H1 (cell line): ENCODE data around the gene ADGRV1.

Experiments used
- BCL11A ChIP-seq, 2 experiments: IDR thresholded peaks; one replicate each; pipeline ENCODE4 v1.6.1; 2011; ENCODE audit warnings: low read depth in 2 of 2, low read length in 2 of 2, mild to moderate bottlenecking in 2 of 2
- EP300 ChIP-seq, 2 experiments: IDR thresholded peaks; 1 replicate in 1 of 2; 2 replicates in 1 of 2; pipeline ENCODE4 v1.6.1; 2011 to 2012; ENCODE audit warnings: low read depth in 2 of 2, low read length in 2 of 2, mild to moderate bottlenecking in 2 of 2, borderline replicate concordance in 1 of 2, inconsistent platforms in 1 of 2, moderate library complexity in 1 of 2
- HDAC6 ChIP-seq: IDR thresholded peaks from one replicate; pipeline ENCODE4 v1.7.1; 2012; ENCODE audit warnings: low read depth, mild to moderate bottlenecking, inconsistent platforms, low read length, moderate library complexity
- POLR2AphosphoS5 ChIP-seq: IDR thresholded peaks from 2 replicates; pipeline ENCODE4 v1.6.1; 2011; ENCODE audit warnings: low read depth, low read length
- RXRA ChIP-seq: IDR thresholded peaks from 2 replicates; pipeline ENCODE4 v1.6.1; 2011; ENCODE audit warnings: low read depth, mild to moderate bottlenecking, low read length, moderate library complexity; ENCODE audit not compliant: insufficient read depth
- SIN3A ChIP-seq, 2 experiments: IDR thresholded peaks in 1 of 2; conservative IDR thresholded peaks in 1 of 2; 2 replicates each; pipeline ENCODE4 v1.6.1; 2011 to 2012; ENCODE audit warnings: low read length in 2 of 2, improper control_type of control experiment in 1 of 2, low read depth in 1 of 2, mild to moderate bottlenecking in 1 of 2
- SRF ChIP-seq: IDR thresholded peaks from 2 replicates; pipeline ENCODE4 v1.6.1; 2011; ENCODE audit warnings: mild to moderate bottlenecking, low read depth, low read length, moderate library complexity
- TAF7 ChIP-seq: optimal IDR thresholded peaks from 2 replicates; pipeline ENCODE3; 2011; ENCODE audit warnings: low read depth, mild to moderate bottlenecking, inconsistent platforms, low read length, moderate library complexity, borderline replicate concordance
- TF ChIP-seq, protein P1 (sequence below), 3 experiments: IDR thresholded peaks; 1 replicate in 2 of 3; 2 replicates in 1 of 3; pipeline versions ENCODE4 v1.5.1 to v1.6.1; 2011; ENCODE audit warnings: low read length in 3 of 3, mild to moderate bottlenecking in 3 of 3, inconsistent platforms in 2 of 3, low read depth in 1 of 3, moderate library complexity in 1 of 3; ENCODE audit not compliant: insufficient read depth in 1 of 3; ENCODE audit errors: control extremely low read depth in 1 of 3

DNA sequence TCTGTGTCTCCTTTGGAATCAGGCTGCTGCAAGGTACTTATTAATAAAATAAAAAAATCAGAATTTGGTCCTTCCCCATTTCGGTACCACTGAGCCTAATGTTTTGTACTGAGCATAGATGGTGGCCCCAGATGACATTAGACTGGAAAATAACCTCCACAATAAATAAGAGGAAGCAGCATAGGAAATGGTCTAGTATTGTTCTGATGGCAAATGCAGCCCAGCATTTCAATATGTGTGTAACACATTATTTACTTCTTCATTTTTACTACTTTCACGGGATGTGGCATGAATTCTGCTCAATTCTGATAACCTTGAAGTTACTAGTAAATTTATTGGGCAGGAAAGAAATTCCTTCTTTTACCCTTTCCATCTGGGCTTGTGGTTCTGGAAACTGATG is 295.6 kb downstream of the ADGRV1 start:
- TF ChIP-seq, protein P1, sequence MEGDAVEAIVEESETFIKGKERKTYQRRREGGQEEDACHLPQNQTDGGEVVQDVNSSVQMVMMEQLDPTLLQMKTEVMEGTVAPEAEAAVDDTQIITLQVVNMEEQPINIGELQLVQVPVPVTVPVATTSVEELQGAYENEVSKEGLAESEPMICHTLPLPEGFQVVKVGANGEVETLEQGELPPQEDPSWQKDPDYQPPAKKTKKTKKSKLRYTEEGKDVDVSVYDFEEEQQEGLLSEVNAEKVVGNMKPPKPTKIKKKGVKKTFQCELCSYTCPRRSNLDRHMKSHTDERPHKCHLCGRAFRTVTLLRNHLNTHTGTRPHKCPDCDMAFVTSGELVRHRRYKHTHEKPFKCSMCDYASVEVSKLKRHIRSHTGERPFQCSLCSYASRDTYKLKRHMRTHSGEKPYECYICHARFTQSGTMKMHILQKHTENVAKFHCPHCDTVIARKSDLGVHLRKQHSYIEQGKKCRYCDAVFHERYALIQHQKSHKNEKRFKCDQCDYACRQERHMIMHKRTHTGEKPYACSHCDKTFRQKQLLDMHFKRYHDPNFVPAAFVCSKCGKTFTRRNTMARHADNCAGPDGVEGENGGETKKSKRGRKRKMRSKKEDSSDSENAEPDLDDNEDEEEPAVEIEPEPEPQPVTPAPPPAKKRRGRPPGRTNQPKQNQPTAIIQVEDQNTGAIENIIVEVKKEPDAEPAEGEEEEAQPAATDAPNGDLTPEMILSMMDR (IDR thresholded peaks at IDR 0.05; ENCODE audit: control extremely low read depth in 1 of 3, insufficient read depth in 1 of 3, low read depth in 1 of 3, low read length in 3 of 3), result no peak
- TF ChIP-seq SRF (no peak), HDAC6 (no peak), SIN3A (conservative IDR thresholded peaks at IDR 0.05 in 1 of 2, IDR thresholded peaks at IDR 0.05 in 1 of 2; ENCODE audit: low read depth in 1 of 2, low read length in 2 of 2) (no peak), TAF7 (no peak), RXRA (no peak), POLR2AphosphoS5 (no peak), BCL11A (IDR thresholded peaks at IDR 0.05; ENCODE audit: low read depth in 2 of 2, low read length in 2 of 2) (no peak), EP300 (IDR thresholded peaks at IDR 0.05; ENCODE audit: borderline replicate concordance in 1 of 2, low read depth in 2 of 2, low read length in 2 of 2) (no peak)
